ENCODE data around the gene TRIM16. TPM values are rescaled to one million over a fixed set of nuclear protein-coding genes. Genes with fewer than 3 reads are reported as not detected.

The TRIM16 gene
- total RNA-seq, 2 experiments from 2014 or later: 8.7 to 8.9 TPM

Other genes starting within 250 kb of the TRIM16 start
- gene CDRT4, start 216.7 kb downstream of the TRIM16 start, total RNA-seq: 1 to 10 TPM; 5.1 to 5.3 TPM
- 10 to 100 TPM; 18.0 to 19.3 TPM for gene TVP23C, start 120.8 kb downstream of the TRIM16 start, total RNA-seq
- gene FBXW10B, start 64.6 kb downstream of the TRIM16 start, total RNA-seq: under 1 TPM; 0.15 to 0.35 TPM
- 10 to 100 TPM; 18.1 to 20.0 TPM for gene ZNF286A, start 15.4 kb upstream of the TRIM16 start, total RNA-seq
- not detected for gene TBC1D26, start 48.0 kb upstream of the TRIM16 start, total RNA-seq

Data from activated CD4-positive, alpha-beta memory T cell treated with anti-CD3 and anti-CD28 coated beads, Interleukin-2, amount 10 ng/mL, durations not matched to agents 7 days and 5 days (primary cell).